AG09319 (cell line): ENCODE results near the gene ARMH2.
"Not testable (repeated sequence)": the region's sequence is repeated elsewhere in the genome, so short reads cannot be mapped to it uniquely, and the experiment has no call there.

Experiments used
- DNase-seq: peaks from one replicate; pipeline ENCODE4 v3.0.0-alpha.2; 2010; ENCODE audit warnings: low read depth; ENCODE audit errors: extremely low read depth
- TF ChIP-seq, protein P1 (sequence below): IDR thresholded peaks from 2 replicates; pipeline ENCODE4 v1.5.1; 2011; ENCODE audit warnings: low read depth, mild to moderate bottlenecking, inconsistent platforms, low read length, moderate library complexity

ARMH2 gene

DNA sequence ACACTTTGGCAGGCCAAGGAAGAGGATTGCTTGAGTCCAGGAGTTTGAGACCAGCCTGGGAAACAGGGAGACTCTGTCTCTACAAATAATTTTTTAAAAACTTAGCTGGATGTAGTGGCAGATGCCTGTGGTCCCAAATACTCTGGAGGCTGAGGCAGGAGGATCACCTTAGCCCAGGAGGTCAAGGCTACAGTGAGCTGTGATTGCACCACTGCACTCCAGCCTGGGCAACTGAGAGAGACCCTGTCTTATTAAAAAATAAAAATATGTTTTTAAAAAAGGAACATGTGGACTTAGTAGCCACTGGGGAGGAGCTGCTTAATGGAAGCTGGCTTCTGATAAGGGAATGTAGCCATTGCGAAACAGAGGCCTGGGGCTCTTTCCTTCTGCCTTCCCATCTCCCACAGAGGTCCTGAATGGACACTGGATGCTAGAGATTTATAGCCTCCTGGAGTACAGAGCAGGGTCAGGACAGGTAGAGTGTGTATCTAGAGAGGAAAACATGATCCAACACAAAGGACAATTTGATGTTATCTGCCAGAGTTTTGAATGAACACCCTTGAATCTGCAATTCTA, 45.7 kb downstream of the ARMH2 start:
- TF ChIP-seq, protein P1, sequence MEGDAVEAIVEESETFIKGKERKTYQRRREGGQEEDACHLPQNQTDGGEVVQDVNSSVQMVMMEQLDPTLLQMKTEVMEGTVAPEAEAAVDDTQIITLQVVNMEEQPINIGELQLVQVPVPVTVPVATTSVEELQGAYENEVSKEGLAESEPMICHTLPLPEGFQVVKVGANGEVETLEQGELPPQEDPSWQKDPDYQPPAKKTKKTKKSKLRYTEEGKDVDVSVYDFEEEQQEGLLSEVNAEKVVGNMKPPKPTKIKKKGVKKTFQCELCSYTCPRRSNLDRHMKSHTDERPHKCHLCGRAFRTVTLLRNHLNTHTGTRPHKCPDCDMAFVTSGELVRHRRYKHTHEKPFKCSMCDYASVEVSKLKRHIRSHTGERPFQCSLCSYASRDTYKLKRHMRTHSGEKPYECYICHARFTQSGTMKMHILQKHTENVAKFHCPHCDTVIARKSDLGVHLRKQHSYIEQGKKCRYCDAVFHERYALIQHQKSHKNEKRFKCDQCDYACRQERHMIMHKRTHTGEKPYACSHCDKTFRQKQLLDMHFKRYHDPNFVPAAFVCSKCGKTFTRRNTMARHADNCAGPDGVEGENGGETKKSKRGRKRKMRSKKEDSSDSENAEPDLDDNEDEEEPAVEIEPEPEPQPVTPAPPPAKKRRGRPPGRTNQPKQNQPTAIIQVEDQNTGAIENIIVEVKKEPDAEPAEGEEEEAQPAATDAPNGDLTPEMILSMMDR, result no peak
- no peak for DNase-seq

DNA sequence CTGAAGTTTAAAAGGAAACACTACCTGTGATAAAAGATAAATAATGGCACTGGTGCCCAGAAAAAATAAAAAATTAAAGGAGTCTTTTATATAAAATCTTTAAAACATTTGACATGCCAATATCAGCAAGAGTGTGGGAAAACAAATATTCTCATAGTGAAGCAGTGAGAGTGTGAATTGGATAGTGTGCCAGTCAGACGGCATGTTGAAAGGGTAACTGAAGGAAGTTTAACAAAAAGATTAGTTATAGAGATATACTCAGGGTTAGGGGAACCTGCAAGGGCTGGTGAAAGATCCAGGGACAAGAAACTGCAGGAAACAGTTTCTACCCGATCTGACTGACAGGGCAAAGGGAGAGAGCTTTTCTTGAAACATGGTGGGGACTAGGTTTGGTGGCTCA, 46.2 kb downstream of the ARMH2 start:
- no peak for DNase-seq
- TF ChIP-seq, protein P1, result no peak

DNA sequence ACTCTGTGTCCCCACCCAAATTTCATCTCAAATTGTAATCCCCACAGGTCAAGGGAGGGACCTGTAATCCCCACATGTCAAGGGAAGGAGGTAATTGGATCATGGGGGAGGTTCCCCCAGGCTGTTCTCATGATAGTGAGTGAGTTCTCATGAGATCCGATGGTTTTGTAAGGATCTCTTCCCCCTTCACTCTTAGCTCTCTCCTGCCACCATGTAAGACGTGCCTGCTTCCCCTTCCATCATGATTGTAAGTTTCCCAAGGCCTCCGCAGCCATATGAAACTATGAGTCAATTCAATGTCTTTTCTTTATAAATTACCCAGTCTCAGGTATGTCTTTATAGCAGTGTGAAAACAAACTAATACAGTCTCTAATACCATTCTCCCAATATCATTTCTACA, 47.8 kb downstream of the ARMH2 start:
- DNase-seq, result not testable (repeated sequence)

DNA sequence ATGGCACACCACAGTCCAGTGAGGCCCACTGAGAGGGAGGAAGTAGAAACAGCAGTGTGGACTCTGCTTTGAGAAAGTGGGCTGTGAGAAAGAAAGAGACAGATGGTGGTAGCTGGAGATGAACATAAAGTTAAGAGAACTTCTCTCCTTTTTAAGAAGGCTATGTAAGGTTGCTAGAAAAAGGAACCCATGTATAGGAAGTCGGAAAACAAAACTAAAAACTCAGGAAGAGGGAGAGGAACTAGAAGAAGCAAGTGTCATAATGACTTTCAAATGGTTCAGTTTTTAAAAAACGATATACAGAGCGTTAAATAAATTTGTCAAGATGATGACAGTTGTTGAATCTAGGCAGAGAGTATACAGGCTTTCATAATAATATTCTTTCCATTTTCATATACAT, 49.4 kb downstream of the ARMH2 start:
- TF ChIP-seq, protein P1, result no peak
- no peak for DNase-seq
